Measurements from ENCODE around the gene FARS2. TPM values are rescaled to one million over a fixed set of nuclear protein-coding genes. Genes with fewer than 3 reads are reported as not detected.
A peak's percentile ranks its signal among the peaks of the same experiment; 100 is the strongest.

FARS2 gene
- total and polyA plus RNA-seq, 9 of the 15 experiments (the other 6 are each of a cell fraction or from before 2014, with no cell fraction given), result 16.5 to 62.2 (median 27.0) TPM

- no peak overlapping the region for H3K4me3 ChIP-seq
- no peak overlapping the region for H3K27ac ChIP-seq (ENCODE audit: extremely low read depth, low read depth, low read length)
- H2AFZ ChIP-seq (ENCODE audit: low read depth, low read length), result no peak overlapping the region
- H3K4me2 ChIP-seq (ENCODE audit: insufficient read depth, low read length), result no peak overlapping the region
- no peak for FAIRE-seq
- no peak overlapping the region for H3K9ac ChIP-seq (ENCODE audit: insufficient read depth in 1 of 2, low read depth in 2 of 2, low read length in 2 of 2)
- H4K20me1 ChIP-seq (replicated peaks; ENCODE audit: control insufficient read depth, insufficient read depth, low read length), result no peaks in the 10 kb centered on the region
- in situ Hi-C loops (cut with MboI), result no loop called here
- H3K4me1 ChIP-seq (replicated peaks in 1 of 2; ENCODE audit: control insufficient read depth in 2 of 2, insufficient read depth in 2 of 2, low read length in 2 of 2), result no peaks in the 10 kb centered on the region
- H3K36me3 ChIP-seq (ENCODE audit: control insufficient read depth, insufficient read depth, low read length), result no peaks in the 10 kb centered on the region
- H3K9me1 ChIP-seq (ENCODE audit: control insufficient read depth, insufficient read depth, low read length), result no peaks in the 10 kb centered on the region
- peak; percentile 59 for ATAC-seq
- H3K79me2 ChIP-seq (ENCODE audit: control insufficient read depth, insufficient read depth, low read length), result no peaks in the 10 kb centered on the region
- H3K27me3 ChIP-seq (ENCODE audit: control insufficient read depth in 2 of 2, insufficient read depth in 2 of 2, low read length in 2 of 2), result no peaks in the 10 kb centered on the region
- no TSS peak for BruUV-seq (replicated peaks)
- intact Hi-C loops (cut with micrococcal nuclease), result no loop called here
- 61% methylated on average over 4 of the region's 4 CpGs for whole genome bisulfite sequencing (ENCODE audit: insufficient coverage, low coverage, missing lambda C conversion rate)
- DNase-seq (ENCODE audit: extremely low read depth in 1 of 4, low spot score in 3 of 4), result no peak
- POLR2A ChIA-PET, result interaction anchor here (0.9 to 2.2 kb wide), 2 partner anchors 12 to 15 kb away, joined by 3 to 6 read pairs; no protein-coding TSS in a partner anchor
- CTCF ChIA-PET (ENCODE audit: low intra/inter-chr PET ratio), result no interaction called here
- no peaks in the 10 kb centered on the region for H3K9me3 ChIP-seq (replicated peaks; ENCODE audit: control insufficient read depth, insufficient read depth, low read depth, low read length)
- TF ChIP-seq, protein P1, sequence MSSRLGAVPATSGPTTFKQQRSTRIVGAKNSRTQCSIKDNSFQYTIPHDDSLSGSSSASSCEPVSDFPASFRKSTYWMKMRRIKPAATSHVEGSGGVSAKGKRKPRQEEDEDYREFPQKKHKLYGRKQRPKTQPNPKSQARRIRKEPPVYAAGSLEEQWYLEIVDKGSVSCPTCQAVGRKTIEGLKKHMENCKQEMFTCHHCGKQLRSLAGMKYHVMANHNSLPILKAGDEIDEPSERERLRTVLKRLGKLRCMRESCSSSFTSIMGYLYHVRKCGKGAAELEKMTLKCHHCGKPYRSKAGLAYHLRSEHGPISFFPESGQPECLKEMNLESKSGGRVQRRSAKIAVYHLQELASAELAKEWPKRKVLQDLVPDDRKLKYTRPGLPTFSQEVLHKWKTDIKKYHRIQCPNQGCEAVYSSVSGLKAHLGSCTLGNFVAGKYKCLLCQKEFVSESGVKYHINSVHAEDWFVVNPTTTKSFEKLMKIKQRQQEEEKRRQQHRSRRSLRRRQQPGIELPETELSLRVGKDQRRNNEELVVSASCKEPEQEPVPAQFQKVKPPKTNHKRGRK (tag; IDR thresholded peaks at IDR 0.05), result no peak
- TF ChIP-seq TBL1XR1 (IDR thresholded peaks at IDR 0.05; ENCODE audit: low read length in 2 of 2) (no peak), GTF2B (IDR thresholded peaks at IDR 0.05; ENCODE audit: extremely low read depth, insufficient read length) (no peak), HDAC1 (IDR thresholded peaks at IDR 0.05) (no peak), ATF3 (IDR thresholded peaks at IDR 0.05) (no peak), ATF3 (CRISPR knock-in tag; conservative IDR thresholded peaks at IDR 0.05) (no peak), ZNF436 (CRISPR knock-in tag; IDR thresholded peaks at IDR 0.05) (no peak), MYBL2 (IDR thresholded peaks at IDR 0.05; ENCODE audit: low read depth) (no peak), MYBL2 (CRISPR knock-in tag; IDR thresholded peaks at IDR 0.05; ENCODE audit: borderline replicate concordance) (no peak)
Measured at GRCh38 chr6:5606546-5606945, 345.2 kb downstream of the FARS2 start.
